ENCODE results near the gene DNM3.

DNA sequence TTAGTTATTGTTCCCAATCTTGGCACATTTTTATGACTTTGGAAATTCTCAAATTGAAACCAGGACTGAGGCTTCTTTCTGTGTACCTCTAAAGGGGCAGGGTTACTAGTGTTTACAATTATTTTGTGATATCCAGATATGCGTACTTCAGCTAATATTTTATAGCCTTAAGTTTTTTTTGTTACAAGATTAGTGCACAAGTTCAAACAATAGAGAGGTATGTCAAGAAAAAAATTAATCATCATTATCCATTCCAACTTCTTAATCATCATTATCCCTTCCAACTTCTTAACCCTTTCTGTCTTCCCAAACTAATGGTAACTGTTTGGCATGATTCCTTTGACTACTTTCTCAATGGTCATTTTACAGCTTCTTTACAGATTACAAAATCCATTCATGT, 306.2 kb downstream of the DNM3 start:
- TF ChIP-seq, protein P1, sequence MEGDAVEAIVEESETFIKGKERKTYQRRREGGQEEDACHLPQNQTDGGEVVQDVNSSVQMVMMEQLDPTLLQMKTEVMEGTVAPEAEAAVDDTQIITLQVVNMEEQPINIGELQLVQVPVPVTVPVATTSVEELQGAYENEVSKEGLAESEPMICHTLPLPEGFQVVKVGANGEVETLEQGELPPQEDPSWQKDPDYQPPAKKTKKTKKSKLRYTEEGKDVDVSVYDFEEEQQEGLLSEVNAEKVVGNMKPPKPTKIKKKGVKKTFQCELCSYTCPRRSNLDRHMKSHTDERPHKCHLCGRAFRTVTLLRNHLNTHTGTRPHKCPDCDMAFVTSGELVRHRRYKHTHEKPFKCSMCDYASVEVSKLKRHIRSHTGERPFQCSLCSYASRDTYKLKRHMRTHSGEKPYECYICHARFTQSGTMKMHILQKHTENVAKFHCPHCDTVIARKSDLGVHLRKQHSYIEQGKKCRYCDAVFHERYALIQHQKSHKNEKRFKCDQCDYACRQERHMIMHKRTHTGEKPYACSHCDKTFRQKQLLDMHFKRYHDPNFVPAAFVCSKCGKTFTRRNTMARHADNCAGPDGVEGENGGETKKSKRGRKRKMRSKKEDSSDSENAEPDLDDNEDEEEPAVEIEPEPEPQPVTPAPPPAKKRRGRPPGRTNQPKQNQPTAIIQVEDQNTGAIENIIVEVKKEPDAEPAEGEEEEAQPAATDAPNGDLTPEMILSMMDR (IDR thresholded peaks at IDR 0.05): no peak
- no peak for TF ChIP-seq POLR2A (IDR thresholded peaks at IDR 0.05)
